Type B pancreatic cell (in vitro differentiated cells): ENCODE data around the gene RCOR3. TPM values are rescaled to one million over a fixed set of nuclear protein-coding genes. Genes with fewer than 3 reads are reported as not detected.

ENCODE experiments used
- DNase-seq: peaks from one replicate; pipeline ENCODE4 v3.0.0; 2021; ENCODE audit warnings: mixed read lengths; ENCODE audit not compliant: unreplicated experiment; ENCODE audit errors: extremely low spot score
- H3K27ac Mint-ChIP-seq: 2 replicates; pipeline ENCODE4 v1.8.0; 2021; ENCODE audit warnings: mild to moderate bottlenecking, mixed read lengths
- H3K27me3 Mint-ChIP-seq: 2 replicates; pipeline ENCODE4 v1.8.0; 2021; ENCODE audit warnings: mixed read lengths
- H3K36me3 Mint-ChIP-seq: 2 replicates; pipeline ENCODE4 v1.8.0; 2021; ENCODE audit warnings: mixed read lengths
- H3K4me1 Mint-ChIP-seq: one replicate; pipeline ENCODE4 v1.8.0; 2021; ENCODE audit warnings: mixed read lengths; ENCODE audit not compliant: unreplicated experiment
- H3K4me3 Mint-ChIP-seq: 2 replicates; pipeline ENCODE4 v1.8.0; 2021; ENCODE audit warnings: mild to moderate bottlenecking, mixed read lengths
- H3K9me3 Mint-ChIP-seq: 2 replicates; pipeline ENCODE4 v1.8.0; 2021; ENCODE audit warnings: mixed read lengths
- total RNA-seq: library from RNA; stranded (reverse); gene quantifications from 2 replicates; pipeline ENCODE4 v1.2.1, GENCODE V29; 2021; ENCODE audit warnings: low replicate concordance
- TF ChIP-seq, protein P1 (sequence below): fragments of 200-600 bp; sonication (generic); conservative IDR thresholded peaks from 2 replicates; pipeline ENCODE4 v1.5.0; 2021; ENCODE audit warnings: antibody characterized with exemption, mild to moderate bottlenecking

Gene RCOR3
- total RNA-seq, 1 donor from 2014 or later: 47.9 TPM

DNA sequence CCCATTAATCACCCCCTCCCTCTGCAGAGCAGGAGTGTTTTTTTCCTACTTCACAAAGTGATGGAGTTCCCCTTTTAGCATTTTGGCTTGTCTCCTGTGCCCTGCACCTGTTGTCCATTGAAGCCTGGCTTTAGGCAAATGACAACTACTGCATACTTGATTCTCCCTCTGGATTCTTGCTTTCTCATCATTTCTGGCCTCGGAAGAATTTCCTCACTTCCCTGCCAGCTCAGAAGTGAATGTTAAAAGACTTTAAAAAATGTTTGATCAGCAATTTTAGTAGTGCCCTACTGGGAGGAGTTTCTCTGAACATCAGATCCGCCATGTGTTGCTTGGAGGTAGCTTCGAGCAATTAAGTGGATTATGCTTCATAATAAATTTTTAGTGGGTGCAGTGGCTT lies 28.1 kb downstream of the RCOR3 start:
- H3K27me3 Mint-ChIP-seq: no peaks in the 10 kb centered on the region
- peaks cover 45% of the 10 kb centered on the region for H3K36me3 Mint-ChIP-seq
- no peak overlapping the region for H3K27ac Mint-ChIP-seq
- H3K4me1 Mint-ChIP-seq: no peaks in the 10 kb centered on the region
- no peaks in the 10 kb centered on the region for H3K9me3 Mint-ChIP-seq
- TF ChIP-seq, protein P1, sequence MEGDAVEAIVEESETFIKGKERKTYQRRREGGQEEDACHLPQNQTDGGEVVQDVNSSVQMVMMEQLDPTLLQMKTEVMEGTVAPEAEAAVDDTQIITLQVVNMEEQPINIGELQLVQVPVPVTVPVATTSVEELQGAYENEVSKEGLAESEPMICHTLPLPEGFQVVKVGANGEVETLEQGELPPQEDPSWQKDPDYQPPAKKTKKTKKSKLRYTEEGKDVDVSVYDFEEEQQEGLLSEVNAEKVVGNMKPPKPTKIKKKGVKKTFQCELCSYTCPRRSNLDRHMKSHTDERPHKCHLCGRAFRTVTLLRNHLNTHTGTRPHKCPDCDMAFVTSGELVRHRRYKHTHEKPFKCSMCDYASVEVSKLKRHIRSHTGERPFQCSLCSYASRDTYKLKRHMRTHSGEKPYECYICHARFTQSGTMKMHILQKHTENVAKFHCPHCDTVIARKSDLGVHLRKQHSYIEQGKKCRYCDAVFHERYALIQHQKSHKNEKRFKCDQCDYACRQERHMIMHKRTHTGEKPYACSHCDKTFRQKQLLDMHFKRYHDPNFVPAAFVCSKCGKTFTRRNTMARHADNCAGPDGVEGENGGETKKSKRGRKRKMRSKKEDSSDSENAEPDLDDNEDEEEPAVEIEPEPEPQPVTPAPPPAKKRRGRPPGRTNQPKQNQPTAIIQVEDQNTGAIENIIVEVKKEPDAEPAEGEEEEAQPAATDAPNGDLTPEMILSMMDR: no peak
- H3K4me3 Mint-ChIP-seq: no peak overlapping the region
- no peak for DNase-seq

DNA sequence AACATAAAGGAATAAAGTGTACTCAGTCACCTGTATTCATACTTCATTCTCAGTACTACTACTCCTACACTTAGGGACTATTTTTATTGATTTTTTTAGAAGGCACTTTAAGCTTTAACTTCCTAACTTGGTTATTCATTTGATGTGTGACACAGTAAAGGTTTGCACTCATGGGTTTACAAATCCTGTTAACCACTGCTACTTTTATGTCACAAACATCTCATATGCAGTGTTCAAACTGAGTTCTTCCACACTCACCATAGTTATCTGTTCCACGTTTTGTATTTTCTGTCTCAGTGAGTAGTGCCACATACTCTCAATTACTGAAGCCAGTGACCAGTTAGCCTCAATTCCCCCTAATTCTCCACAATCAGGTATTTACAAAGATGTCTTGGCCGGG lies 33.2 kb downstream of the RCOR3 start:
- Mint-ChIP-seq H3K4me3 (no peak overlapping the region), H3K36me3 (peaks cover 43% of the 10 kb centered on the region), H3K27me3 (no peaks in the 10 kb centered on the region), H3K27ac (no peak overlapping the region), H3K4me1 (peaks cover 6% of the 10 kb centered on the region), H3K9me3 (no peaks in the 10 kb centered on the region)
- TF ChIP-seq, protein P1: no peak
- DNase-seq: no peak

DNA sequence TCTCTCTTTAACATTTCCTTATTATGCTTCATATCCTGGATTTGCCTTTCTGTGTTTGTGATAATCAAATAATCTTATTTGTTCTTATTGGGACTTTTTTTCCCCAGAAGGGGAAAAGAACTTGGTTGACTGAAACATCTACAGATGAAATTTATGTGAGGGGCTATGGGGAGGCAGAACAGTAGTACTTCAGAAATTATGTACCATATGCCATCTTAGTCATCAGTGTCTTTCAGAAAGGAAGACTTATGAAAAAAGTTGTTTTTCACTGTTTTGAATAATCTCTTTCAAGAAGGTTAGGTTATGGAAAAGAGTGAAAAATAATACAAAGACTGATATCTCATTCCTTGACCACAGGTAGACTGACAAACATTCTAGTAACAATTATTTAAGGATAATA lies 37.2 kb downstream of the RCOR3 start:
- H3K4me1 Mint-ChIP-seq: peaks cover 6% of the 10 kb centered on the region
- TF ChIP-seq, protein P1: no peak
- DNase-seq: no peak
- peaks cover 54% of the 10 kb centered on the region for H3K36me3 Mint-ChIP-seq
- H3K27ac Mint-ChIP-seq: no peak overlapping the region
- no peak overlapping the region for H3K4me3 Mint-ChIP-seq
- H3K27me3 Mint-ChIP-seq: no peaks in the 10 kb centered on the region
- no peaks in the 10 kb centered on the region for H3K9me3 Mint-ChIP-seq

DNA sequence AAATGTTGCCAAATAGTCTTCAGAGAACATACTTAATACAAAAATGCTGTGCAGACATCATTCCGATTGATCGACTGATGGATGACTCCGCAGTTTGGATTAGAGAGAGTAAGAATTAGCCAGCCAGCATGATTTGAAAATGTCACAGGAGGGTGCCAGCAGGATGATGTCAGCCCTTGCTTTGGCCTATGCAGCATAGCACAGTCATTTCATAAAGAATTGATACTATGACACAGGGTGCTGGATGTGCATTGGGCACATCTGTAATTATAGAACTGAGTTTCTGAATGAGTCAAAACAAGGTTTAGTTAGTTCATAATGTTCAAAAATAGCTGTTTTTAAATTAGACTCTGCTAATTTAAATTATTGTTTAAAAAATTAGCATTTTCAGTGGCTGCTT lies 45.9 kb downstream of the RCOR3 start:
- H3K27me3 Mint-ChIP-seq: no peaks in the 10 kb centered on the region
- no peaks in the 10 kb centered on the region for H3K9me3 Mint-ChIP-seq
- peaks cover 29% of the 10 kb centered on the region for H3K36me3 Mint-ChIP-seq
- H3K4me1 Mint-ChIP-seq: peaks cover 4% of the 10 kb centered on the region
- TF ChIP-seq, protein P1: no peak
- H3K4me3 Mint-ChIP-seq: no peak overlapping the region
- DNase-seq: no peak
- no peak overlapping the region for H3K27ac Mint-ChIP-seq

DNA sequence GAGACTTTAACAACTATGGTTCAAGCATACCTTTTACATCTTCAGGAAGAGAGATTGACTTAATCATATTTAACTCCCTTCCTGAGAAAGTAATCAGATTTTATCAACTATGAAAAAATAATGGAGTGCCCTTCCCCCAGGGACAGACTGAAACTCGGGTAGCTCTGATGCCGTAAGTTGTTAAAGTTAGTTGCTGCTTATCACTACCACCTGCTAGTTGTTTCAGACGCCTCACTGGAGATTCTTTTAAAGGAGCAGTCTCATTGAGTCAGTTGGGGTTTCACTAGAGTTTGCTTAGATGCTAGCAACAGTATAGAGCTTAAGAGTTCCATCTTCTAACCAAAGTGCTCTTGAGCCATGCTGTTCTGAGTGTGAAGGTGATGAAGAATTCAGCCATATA lies 50.5 kb downstream of the RCOR3 start:
- no peaks in the 10 kb centered on the region for H3K27me3 Mint-ChIP-seq
- DNase-seq: no peak
- H3K9me3 Mint-ChIP-seq: no peaks in the 10 kb centered on the region
- H3K36me3 Mint-ChIP-seq: peaks cover 27% of the 10 kb centered on the region
- H3K27ac Mint-ChIP-seq: no peak overlapping the region
- TF ChIP-seq, protein P1: no peak
- no peak overlapping the region for H3K4me3 Mint-ChIP-seq
- peaks cover 4% of the 10 kb centered on the region for H3K4me1 Mint-ChIP-seq

DNA sequence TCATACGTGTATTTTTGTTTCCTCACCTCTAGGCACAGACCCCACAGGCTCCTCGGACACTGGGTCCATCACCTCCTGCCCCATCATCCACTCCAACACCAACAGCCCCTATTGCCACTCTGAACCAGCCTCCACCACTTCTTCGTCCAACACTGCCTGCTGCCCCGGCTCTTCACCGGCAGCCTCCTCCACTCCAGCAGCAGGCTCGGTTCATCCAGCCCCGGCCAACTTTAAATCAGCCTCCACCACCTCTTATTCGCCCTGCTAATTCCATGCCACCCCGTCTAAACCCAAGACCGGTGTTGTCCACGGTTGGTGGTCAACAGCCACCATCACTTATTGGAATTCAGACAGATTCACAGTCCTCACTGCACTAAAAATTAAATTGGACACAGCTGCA lies 54.2 kb downstream of the RCOR3 start:
- no peak for DNase-seq
- TF ChIP-seq, protein P1: no peak
- peaks cover 21% of the 10 kb centered on the region for H3K36me3 Mint-ChIP-seq
- no peaks in the 10 kb centered on the region for H3K27me3 Mint-ChIP-seq
- H3K4me1 Mint-ChIP-seq: no peaks in the 10 kb centered on the region
- no peak overlapping the region for H3K27ac Mint-ChIP-seq
- H3K9me3 Mint-ChIP-seq: no peaks in the 10 kb centered on the region
- no peak overlapping the region for H3K4me3 Mint-ChIP-seq
